ENCODE data around the gene EDARADD.
"Not testable (repeated sequence)": the region's sequence is repeated elsewhere in the genome, so short reads cannot be mapped to it uniquely, and the experiment has no call there.

The EDARADD gene

GRCh38 chr1:236450779-236451178, 56.7 kb downstream of the EDARADD start:
- no peak for DNase-seq

- no peak for DNase-seq
Measured at GRCh38 chr1:236451796-236452373, 57.8 kb downstream of the EDARADD start.

- no peak for DNase-seq
Measured at GRCh38 chr1:236455243-236455642, 61.2 kb downstream of the EDARADD start.

- no peak for DNase-seq
Measured at GRCh38 chr1:236457775-236458174, 63.7 kb downstream of the EDARADD start.

GRCh38 chr1:236458996-236459395, 64.9 kb downstream of the EDARADD start:
- no peak for DNase-seq

GRCh38 chr1:236460103-236460502, 66.0 kb downstream of the EDARADD start:
- no peak for DNase-seq

GRCh38 chr1:236464197-236464596, 70.1 kb downstream of the EDARADD start:
- DNase-seq = not testable (repeated sequence)

- no peak for DNase-seq
Measured at GRCh38 chr1:236465231-236465958, 71.3 kb downstream of the EDARADD start.

- DNase-seq = no peak
Measured at GRCh38 chr1:236465959-236466303, 71.8 kb downstream of the EDARADD start.

- DNase-seq = no peak
Measured at GRCh38 chr1:236467327-236467641, 73.2 kb downstream of the EDARADD start.

- DNase-seq = no peak
Measured at GRCh38 chr1:236468625-236469024, 74.5 kb downstream of the EDARADD start.

- DNase-seq = no peak
Measured at GRCh38 chr1:236469466-236469865, 75.4 kb downstream of the EDARADD start.

- no peak for DNase-seq
Measured at GRCh38 chr1:236471096-236471495, 77.0 kb downstream of the EDARADD start.

GRCh38 chr1:236471653-236472052, 77.6 kb downstream of the EDARADD start:
- DNase-seq = no peak

GRCh38 chr1:236472850-236473788, 79.0 kb downstream of the EDARADD start:
- no peak for DNase-seq

- DNase-seq = no peak
Measured at GRCh38 chr1:236476019-236476418, 81.9 kb downstream of the EDARADD start.

- no peak for DNase-seq
Measured at GRCh38 chr1:236480758-236481436, 86.8 kb downstream of the EDARADD start.

GRCh38 chr1:236484310-236484971, 90.4 kb downstream of the EDARADD start:
- DNase-seq = no peak

- DNase-seq = no peak
Measured at GRCh38 chr1:236486356-236487002, 92.4 kb downstream of the EDARADD start.

GRCh38 chr1:236489161-236489560, 95.1 kb downstream of the EDARADD start:
- not testable (repeated sequence) for DNase-seq

- DNase-seq = no peak
Measured at GRCh38 chr1:236489710-236490377, 95.8 kb downstream of the EDARADD start.

All from DMS153 (cell line).